ENCODE measurements around the gene KIRREL3. TPM values are rescaled to one million over a fixed set of nuclear protein-coding genes. Genes with fewer than 3 reads are reported as not detected.
A peak's percentile ranks its signal among the peaks of the same experiment; 100 is the strongest.

KIRREL3 gene
- total RNA-seq, 1 donor from 2014 or later, result 0.82 TPM

GRCh38 chr11:126598344-126599216 is 402.0 kb downstream of the KIRREL3 start:
- peaks cover 51% of the 10 kb centered on the region for H3K4me1 Mint-ChIP-seq
- H3K27me3 Mint-ChIP-seq (ENCODE audit: low read depth), result no peaks in the 10 kb centered on the region
- TF ChIP-seq, protein P1, sequence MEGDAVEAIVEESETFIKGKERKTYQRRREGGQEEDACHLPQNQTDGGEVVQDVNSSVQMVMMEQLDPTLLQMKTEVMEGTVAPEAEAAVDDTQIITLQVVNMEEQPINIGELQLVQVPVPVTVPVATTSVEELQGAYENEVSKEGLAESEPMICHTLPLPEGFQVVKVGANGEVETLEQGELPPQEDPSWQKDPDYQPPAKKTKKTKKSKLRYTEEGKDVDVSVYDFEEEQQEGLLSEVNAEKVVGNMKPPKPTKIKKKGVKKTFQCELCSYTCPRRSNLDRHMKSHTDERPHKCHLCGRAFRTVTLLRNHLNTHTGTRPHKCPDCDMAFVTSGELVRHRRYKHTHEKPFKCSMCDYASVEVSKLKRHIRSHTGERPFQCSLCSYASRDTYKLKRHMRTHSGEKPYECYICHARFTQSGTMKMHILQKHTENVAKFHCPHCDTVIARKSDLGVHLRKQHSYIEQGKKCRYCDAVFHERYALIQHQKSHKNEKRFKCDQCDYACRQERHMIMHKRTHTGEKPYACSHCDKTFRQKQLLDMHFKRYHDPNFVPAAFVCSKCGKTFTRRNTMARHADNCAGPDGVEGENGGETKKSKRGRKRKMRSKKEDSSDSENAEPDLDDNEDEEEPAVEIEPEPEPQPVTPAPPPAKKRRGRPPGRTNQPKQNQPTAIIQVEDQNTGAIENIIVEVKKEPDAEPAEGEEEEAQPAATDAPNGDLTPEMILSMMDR (conservative IDR thresholded peaks at IDR 0.05), result no peak
- peaks cover 9% of the 10 kb centered on the region for H3K9me3 Mint-ChIP-seq
- DNase-seq (ENCODE audit: low read depth, low spot score), result no peak
- H3K36me3 Mint-ChIP-seq (ENCODE audit: low read depth), result no peaks in the 10 kb centered on the region
- no peak overlapping the region for H3K4me3 Mint-ChIP-seq
- H3K27ac Mint-ChIP-seq (ENCODE audit: unreplicated experiment), result peak overlapping the region; percentile 66

DNA sequence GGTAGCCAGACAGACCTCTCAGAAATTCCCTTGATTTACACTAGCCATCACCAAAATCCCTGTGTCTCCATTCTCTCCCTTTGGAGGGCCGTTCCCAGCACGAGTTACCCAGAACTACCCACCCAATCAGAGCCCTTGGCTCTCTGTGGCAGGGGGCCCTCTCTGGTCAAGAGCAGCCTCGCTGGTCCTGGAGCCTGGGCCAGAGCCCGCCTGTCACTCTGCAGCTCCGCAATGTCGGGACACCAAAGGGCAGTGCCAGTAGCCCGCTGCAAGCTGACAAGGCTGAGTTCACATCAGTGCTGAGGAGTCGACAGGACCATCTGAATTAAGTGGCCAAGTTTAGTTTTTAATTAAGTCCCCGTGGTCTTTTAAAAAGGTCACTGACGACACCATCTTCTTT is 403.5 kb downstream of the KIRREL3 start:
- no peak overlapping the region for H3K27ac Mint-ChIP-seq (ENCODE audit: unreplicated experiment)
- DNase-seq (ENCODE audit: low read depth, low spot score), result no peak
- no peaks in the 10 kb centered on the region for H3K27me3 Mint-ChIP-seq (ENCODE audit: low read depth)
- TF ChIP-seq, protein P1 (conservative IDR thresholded peaks at IDR 0.05), result no peak
- H3K36me3 Mint-ChIP-seq (ENCODE audit: low read depth), result no peaks in the 10 kb centered on the region
- H3K9me3 Mint-ChIP-seq, result peaks cover 9% of the 10 kb centered on the region
- peaks cover 46% of the 10 kb centered on the region for H3K4me1 Mint-ChIP-seq
- no peak overlapping the region for H3K4me3 Mint-ChIP-seq

- Mint-ChIP-seq H3K27ac (ENCODE audit: unreplicated experiment) (no peak overlapping the region), H3K4me1 (peaks cover 42% of the 10 kb centered on the region)
- TF ChIP-seq, protein P1 (conservative IDR thresholded peaks at IDR 0.05), result no peak
Observed at GRCh38 chr11:126596474-126596873, 404.1 kb downstream of the KIRREL3 start.

GRCh38 chr11:126595560-126595959 is 405.0 kb downstream of the KIRREL3 start:
- Mint-ChIP-seq H3K4me3 (no peak overlapping the region), H3K27me3 (ENCODE audit: low read depth) (no peaks in the 10 kb centered on the region), H3K9me3 (peaks cover 9% of the 10 kb centered on the region), H3K4me1 (peaks cover 33% of the 10 kb centered on the region), H3K36me3 (ENCODE audit: low read depth) (no peaks in the 10 kb centered on the region), H3K27ac (ENCODE audit: unreplicated experiment) (no peak overlapping the region)
- TF ChIP-seq, protein P1 (conservative IDR thresholded peaks at IDR 0.05), result no peak
- no peak for DNase-seq (ENCODE audit: low read depth, low spot score)

More at GRCh38 chr11:126596474-126596873, 404.1 kb downstream of the KIRREL3 start:
- peaks cover 9% of the 10 kb centered on the region for H3K9me3 Mint-ChIP-seq
- no peak for DNase-seq (ENCODE audit: low read depth, low spot score)
- H3K36me3 Mint-ChIP-seq (ENCODE audit: low read depth), result no peaks in the 10 kb centered on the region
- no peak overlapping the region for H3K4me3 Mint-ChIP-seq
- no peaks in the 10 kb centered on the region for H3K27me3 Mint-ChIP-seq (ENCODE audit: low read depth)

GRCh38 chr11:126594921-126595367 is 405.6 kb downstream of the KIRREL3 start:
- peaks cover 9% of the 10 kb centered on the region for H3K9me3 Mint-ChIP-seq
- TF ChIP-seq, protein P1 (conservative IDR thresholded peaks at IDR 0.05), result no peak
- no peak overlapping the region for H3K27ac Mint-ChIP-seq (ENCODE audit: unreplicated experiment)
- DNase-seq (ENCODE audit: low read depth, low spot score), result no peak
- H3K4me3 Mint-ChIP-seq, result no peak overlapping the region
- H3K4me1 Mint-ChIP-seq, result peaks cover 29% of the 10 kb centered on the region
- H3K27me3 Mint-ChIP-seq (ENCODE audit: low read depth), result no peaks in the 10 kb centered on the region
- no peaks in the 10 kb centered on the region for H3K36me3 Mint-ChIP-seq (ENCODE audit: low read depth)

All from neural crest cell (in vitro differentiated cells).